Caco-2 (cell line): ENCODE data around the gene ERGIC1. TPM values are rescaled to one million over a fixed set of nuclear protein-coding genes. Genes with fewer than 3 reads are reported as not detected.
A peak's percentile ranks its signal among the peaks of the same experiment; 100 is the strongest.

Experiments used
- BruUV-seq: library from RNA; stranded (reverse); fragments of 400-500 nt; replicated peaks from 2 replicates; lab custom pipeline; 2021; lab: Mats Ljungman, UMichigan
- CTCF ChIA-PET: fragments of 300-600 bp; sonication (Branson Sonifier 250); formaldehyde crosslinking; loops from one replicate; lab custom pipeline; 2022; ENCODE audit warnings: antibody characterized with exemption; lab: Charles Lee
- POLR2A ChIA-PET: fragments of 300-600 bp; sonication (Branson Sonifier 250); formaldehyde crosslinking; loops from one replicate; lab custom pipeline; 2022; ENCODE audit warnings: antibody characterized with exemption; lab: Charles Lee
- DNase-seq, 2 experiments: peaks; one replicate each; pipeline versions ENCODE4 v3.0.0 to v3.0.0-alpha.2; 2020 to 2022
- H3K27me3 ChIP-seq: replicated peaks from 2 replicates; pipeline ENCODE4 v1.6.0; 2011; ENCODE audit warnings: low read length; ENCODE audit not compliant: control insufficient read depth, insufficient read depth
- H3K36me3 ChIP-seq: 2 replicates; pipeline ENCODE4 v1.5.1; 2011; ENCODE audit warnings: low read length; ENCODE audit not compliant: control insufficient read depth, insufficient read depth
- H3K4me1 ChIP-seq: fragments of 250-450 bp; sonication (Bioruptor Pico); 2 replicates; pipeline ENCODE4 v1.5.1; 2020; ENCODE audit warnings: mild to moderate bottlenecking
- H3K4me3 ChIP-seq: 2 replicates; pipeline ENCODE4 v1.5.1; 2011; ENCODE audit warnings: low read depth, mild to moderate bottlenecking, control low read depth, low read length
- H3K9me3 ChIP-seq: fragments of 250-450 bp; sonication (Bioruptor Pico); 2 replicates; pipeline ENCODE4 v1.5.1; 2020; ENCODE audit warnings: mild to moderate bottlenecking, moderate library complexity
- H3K27ac Mint-ChIP-seq: one replicate; pipeline ENCODE4 v1.8.0; 2022; ENCODE audit warnings: mixed read lengths; ENCODE audit not compliant: unreplicated experiment
- H3K27me3 Mint-ChIP-seq: one replicate; pipeline ENCODE4 v1.8.0; 2022; ENCODE audit warnings: mixed read lengths; ENCODE audit not compliant: insufficient read depth, unreplicated experiment
- H3K36me3 Mint-ChIP-seq: one replicate; pipeline ENCODE4 v1.8.0; 2022; ENCODE audit warnings: mild to moderate bottlenecking, mixed read lengths; ENCODE audit not compliant: insufficient read depth, unreplicated experiment
- H3K4me1 Mint-ChIP-seq: one replicate; pipeline ENCODE4 v1.8.0; 2022; ENCODE audit warnings: low read depth, mixed read lengths; ENCODE audit not compliant: unreplicated experiment
- H3K4me3 Mint-ChIP-seq: one replicate; pipeline ENCODE4 v1.8.0; 2022; ENCODE audit warnings: mild to moderate bottlenecking, moderate library complexity, mixed read lengths; ENCODE audit not compliant: unreplicated experiment
- H3K9me3 Mint-ChIP-seq: one replicate; pipeline ENCODE4 v1.8.0; 2022; ENCODE audit warnings: mixed read lengths; ENCODE audit not compliant: unreplicated experiment
- intact Hi-C: fragments of 100-400 bp; cut with micrococcal nuclease; formaldehyde crosslinking; loops from one replicate; pipeline ENCODE4 v1.10.0; 2022; ENCODE audit not compliant: unreplicated experiment
- total RNA-seq: library from RNA; stranded (reverse); gene quantifications from 2 replicates; pipeline ENCODE4 v1.2.3, GENCODE V29; 2022
- TF ChIP-seq, protein P1 (sequence below), 2 experiments: fragments of 200-600 bp in 1 of 2; IDR thresholded peaks; 1 replicate in 1 of 2; 2 replicates in 1 of 2; pipeline versions ENCODE4 v1.5.1 to v1.8.0; 2011 to 2022; ENCODE audit warnings: antibody characterized with exemption in 1 of 2, control low read depth in 1 of 2, inconsistent platforms in 1 of 2, low read depth in 1 of 2, low read length in 1 of 2, mild to moderate bottlenecking in 1 of 2, moderate library complexity in 1 of 2; ENCODE audit not compliant: insufficient read depth in 1 of 2, severe bottlenecking in 1 of 2, unreplicated experiment in 1 of 2

Gene ERGIC1
- total RNA-seq, 1 experiment from 2014 or later = 161 TPM

DNA sequence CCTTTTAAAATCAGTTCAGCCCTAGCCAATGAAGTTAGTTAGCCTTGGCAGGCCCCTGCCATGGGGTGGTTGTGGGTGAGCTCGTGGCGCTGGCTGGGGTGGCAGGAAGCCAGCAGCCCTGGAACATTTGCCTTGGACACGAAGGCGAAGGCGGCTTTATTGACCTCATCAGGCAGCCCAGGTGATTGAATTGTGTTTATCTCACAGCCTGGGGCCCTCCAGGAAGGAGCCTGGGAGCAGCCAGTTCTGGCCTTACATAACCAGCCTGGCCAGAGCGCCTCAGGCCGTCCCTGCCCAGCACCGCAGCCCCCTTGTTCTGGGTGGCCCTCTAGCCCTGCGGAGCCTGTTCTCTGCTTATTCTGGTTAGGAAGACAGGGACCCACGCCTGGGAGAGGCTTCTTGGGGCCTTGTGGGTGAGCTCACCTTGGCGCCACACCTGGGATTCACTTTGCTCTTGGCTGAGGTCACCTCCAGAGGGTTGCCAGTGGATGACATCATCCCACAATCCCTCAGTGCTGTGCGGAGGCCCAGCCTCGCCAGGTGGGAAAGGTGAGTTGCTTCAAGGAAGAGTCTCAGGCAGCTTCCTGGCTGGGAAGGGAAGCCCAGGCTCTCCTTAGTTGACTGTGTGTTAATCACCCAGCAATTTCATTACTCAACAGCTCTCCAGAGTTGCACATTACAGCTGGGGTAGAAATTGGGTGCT is 70.7 kb downstream of the ERGIC1 start:
- POLR2A ChIA-PET = interaction anchor here (0.6 to 2.9 kb wide), 7 partner anchors 44 to 425 kb away, joined by 3 to 30 read pairs (median 6); partner anchors contain the start of genes DUSP1 and STC2
- no TSS peak for BruUV-seq
- TF ChIP-seq, protein P1, sequence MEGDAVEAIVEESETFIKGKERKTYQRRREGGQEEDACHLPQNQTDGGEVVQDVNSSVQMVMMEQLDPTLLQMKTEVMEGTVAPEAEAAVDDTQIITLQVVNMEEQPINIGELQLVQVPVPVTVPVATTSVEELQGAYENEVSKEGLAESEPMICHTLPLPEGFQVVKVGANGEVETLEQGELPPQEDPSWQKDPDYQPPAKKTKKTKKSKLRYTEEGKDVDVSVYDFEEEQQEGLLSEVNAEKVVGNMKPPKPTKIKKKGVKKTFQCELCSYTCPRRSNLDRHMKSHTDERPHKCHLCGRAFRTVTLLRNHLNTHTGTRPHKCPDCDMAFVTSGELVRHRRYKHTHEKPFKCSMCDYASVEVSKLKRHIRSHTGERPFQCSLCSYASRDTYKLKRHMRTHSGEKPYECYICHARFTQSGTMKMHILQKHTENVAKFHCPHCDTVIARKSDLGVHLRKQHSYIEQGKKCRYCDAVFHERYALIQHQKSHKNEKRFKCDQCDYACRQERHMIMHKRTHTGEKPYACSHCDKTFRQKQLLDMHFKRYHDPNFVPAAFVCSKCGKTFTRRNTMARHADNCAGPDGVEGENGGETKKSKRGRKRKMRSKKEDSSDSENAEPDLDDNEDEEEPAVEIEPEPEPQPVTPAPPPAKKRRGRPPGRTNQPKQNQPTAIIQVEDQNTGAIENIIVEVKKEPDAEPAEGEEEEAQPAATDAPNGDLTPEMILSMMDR (IDR thresholded peaks at IDR 0.05; ENCODE audit: insufficient read depth in 1 of 2, low read depth in 1 of 2, low read length in 1 of 2, severe bottlenecking in 1 of 2, unreplicated experiment in 1 of 2) = no peak
- Mint-ChIP-seq H3K36me3 (peaks cover 62% of the 10 kb centered on the region), H3K4me3 (peak overlapping the region; percentile 19), H3K4me1 (peaks cover 43% of the 10 kb centered on the region), H3K9me3 (no peaks in the 10 kb centered on the region), H3K27me3 (no peaks in the 10 kb centered on the region), H3K27ac (peak overlapping the region; percentile 91)
- CTCF ChIA-PET = interaction anchor here (0.5 to 2.6 kb wide), 11 partner anchors 46 to 443 kb away, joined by 3 to 13 read pairs (median 7); partner anchors contain the start of genes DUSP1 and RPL26L1
- Histone ChIP-seq H3K4me1 (peaks cover 60% of the 10 kb centered on the region), H3K27me3 (no peaks in the 10 kb centered on the region), H3K9me3 (no peaks in the 10 kb centered on the region), H3K36me3 (peaks cover 2% of the 10 kb centered on the region), H3K4me3 (no peak overlapping the region)
- DNase-seq = peak; percentile 81 to 88
- intact Hi-C loops = no loop called here

DNA sequence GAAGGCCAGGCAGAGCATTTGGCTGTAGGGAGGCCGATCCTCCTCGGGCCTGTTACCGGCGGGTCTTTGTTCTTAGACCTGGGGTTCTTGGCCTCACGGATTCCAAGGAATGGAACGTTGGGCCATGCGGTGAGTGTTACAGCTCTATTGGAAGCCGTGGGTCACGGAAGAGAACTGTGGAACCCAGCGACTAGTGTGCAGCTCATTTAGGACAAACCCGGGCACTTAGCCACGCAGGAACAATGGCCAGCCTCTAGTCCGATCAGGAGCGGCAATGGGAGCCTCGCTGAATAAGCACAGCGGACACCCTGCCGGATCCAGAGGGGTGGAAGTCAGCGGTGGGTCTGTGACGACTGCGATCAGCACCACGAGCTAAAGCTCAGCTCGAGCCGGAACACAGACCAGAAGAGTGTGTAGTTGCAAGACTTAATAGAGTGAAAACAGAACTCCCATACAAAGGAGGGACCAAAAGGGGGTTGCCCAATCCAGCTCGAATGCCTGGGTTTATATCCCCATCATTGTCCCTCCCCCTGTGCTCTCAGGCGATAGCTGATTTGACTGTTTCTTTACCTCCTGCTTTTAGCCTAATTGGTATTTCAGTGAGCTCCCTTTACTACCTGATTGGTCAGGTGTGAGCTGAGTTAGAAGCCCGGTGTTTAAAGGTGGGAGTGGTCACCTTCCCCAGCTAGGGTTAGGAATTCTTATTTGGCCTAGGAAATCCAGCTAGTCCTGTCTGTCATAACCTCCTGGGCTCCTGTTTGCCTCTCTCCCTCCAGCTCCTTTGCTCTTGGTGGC is 71.5 kb downstream of the ERGIC1 start:
- TF ChIP-seq, protein P1 (IDR thresholded peaks at IDR 0.05; ENCODE audit: insufficient read depth in 1 of 2, low read depth in 1 of 2, low read length in 1 of 2, severe bottlenecking in 1 of 2, unreplicated experiment in 1 of 2) = no peak
- H3K36me3 Mint-ChIP-seq = peaks cover 67% of the 10 kb centered on the region
- no peaks in the 10 kb centered on the region for H3K27me3 ChIP-seq
- ChIA-PET POLR2A (interaction anchor here (0.6 to 2.9 kb wide), 9 partner anchors 19 to 424 kb away, joined by 3 to 30 read pairs (median 6); partner anchors contain the start of genes DUSP1 and STC2), CTCF (interaction anchor here (0.5 to 2.6 kb wide), 12 partner anchors 27 to 454 kb away, joined by 3 to 13 read pairs (median 6); partner anchors contain the start of genes DUSP1 and RPL26L1)
- H3K4me3 Mint-ChIP-seq = peak overlapping the region; percentile 35
- peaks cover 43% of the 10 kb centered on the region for H3K4me1 Mint-ChIP-seq
- H3K4me3 ChIP-seq = no peak overlapping the region
- intact Hi-C loops = no loop called here
- no peaks in the 10 kb centered on the region for H3K27me3 Mint-ChIP-seq
- H3K9me3 ChIP-seq = no peaks in the 10 kb centered on the region
- no peaks in the 10 kb centered on the region for H3K9me3 Mint-ChIP-seq
- H3K27ac Mint-ChIP-seq = peak overlapping the region; percentile 91
- peaks cover 4% of the 10 kb centered on the region for H3K36me3 ChIP-seq
- TSS peak; percentile 97 for BruUV-seq
- peak; percentile 77 to 78 for DNase-seq
- peaks cover 58% of the 10 kb centered on the region for H3K4me1 ChIP-seq

DNA sequence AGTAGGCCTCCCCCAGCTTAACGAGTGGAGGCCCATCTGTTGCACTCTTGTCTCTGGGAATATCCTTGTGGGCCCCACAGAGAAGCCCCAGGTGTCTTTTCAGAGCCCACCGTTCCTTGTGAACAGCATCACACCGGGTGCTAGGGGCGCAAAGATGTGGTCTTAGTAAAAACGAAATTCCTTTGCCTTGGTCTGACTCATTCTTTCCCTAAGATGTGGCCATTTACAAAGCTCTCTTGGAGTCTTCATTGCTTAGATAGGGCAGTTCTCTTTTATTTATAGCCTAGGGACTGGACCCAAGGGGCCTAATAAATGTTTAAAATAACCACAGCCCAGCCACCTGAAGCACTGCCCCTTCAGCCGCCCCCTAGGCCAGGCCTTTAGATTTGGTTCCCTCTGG is 72.4 kb downstream of the ERGIC1 start:
- no peaks in the 10 kb centered on the region for H3K9me3 ChIP-seq
- ChIA-PET CTCF (interaction anchor here (0.8 to 2.6 kb wide), 8 partner anchors 26 to 455 kb away, joined by 3 to 13 read pairs (median 8); partner anchors contain the start of genes DUSP1 and RPL26L1), POLR2A (interaction anchor here (0.6 to 2.9 kb wide), 6 partner anchors 20 to 191 kb away, joined by 3 to 30 read pairs (median 6); partner anchors contain the start of gene DUSP1)
- no peak overlapping the region for H3K4me3 ChIP-seq
- H3K4me3 Mint-ChIP-seq = no peak overlapping the region
- H3K36me3 ChIP-seq = peaks cover 4% of the 10 kb centered on the region
- intact Hi-C loops = no loop called here
- no peaks in the 10 kb centered on the region for H3K9me3 Mint-ChIP-seq
- TF ChIP-seq, protein P1 (IDR thresholded peaks at IDR 0.05; ENCODE audit: insufficient read depth in 1 of 2, low read depth in 1 of 2, low read length in 1 of 2, severe bottlenecking in 1 of 2, unreplicated experiment in 1 of 2) = no peak
- peaks cover 43% of the 10 kb centered on the region for H3K4me1 Mint-ChIP-seq
- H3K36me3 Mint-ChIP-seq = peaks cover 71% of the 10 kb centered on the region
- BruUV-seq = no TSS peak
- peaks cover 49% of the 10 kb centered on the region for H3K4me1 ChIP-seq
- DNase-seq = no peak
- no peaks in the 10 kb centered on the region for H3K27me3 Mint-ChIP-seq
- H3K27ac Mint-ChIP-seq = peak overlapping the region; percentile 91
- no peaks in the 10 kb centered on the region for H3K27me3 ChIP-seq
